Tibial nerve (tissue), 4 donors: Measurements from ENCODE around the gene OR6C6.

Experiments used
- EP300 ChIP-seq, 2 donors: sonication (generic); formaldehyde crosslinking; IDR thresholded peaks; one replicate each; pipeline ENCODE4 v1.6.1; 2017; ENCODE audit warnings: antibody characterized with exemption in 2 of 2, mild to moderate bottlenecking in 1 of 2
- POLR2A ChIP-seq, 2 donors: fragments of 450-650 bp; IDR thresholded peaks; one replicate each; pipeline ENCODE4 v1.6.1; 2017; ENCODE audit warnings: antibody characterized with exemption in 2 of 2, mild to moderate bottlenecking in 2 of 2, moderate library complexity in 2 of 2
- TF ChIP-seq, protein P1 (sequence below), 5 experiments: fragments of 200-600 bp in 3 of 5; fragments of 450-650 bp in 2 of 5; sonication (generic) in 3 of 5; IDR thresholded peaks; one replicate each; pipeline ENCODE4 v1.5.1; 2016 to 2019; ENCODE audit warnings: antibody characterized with exemption in 5 of 5, mild to moderate bottlenecking in 3 of 5, moderate library complexity in 2 of 5

DNA sequence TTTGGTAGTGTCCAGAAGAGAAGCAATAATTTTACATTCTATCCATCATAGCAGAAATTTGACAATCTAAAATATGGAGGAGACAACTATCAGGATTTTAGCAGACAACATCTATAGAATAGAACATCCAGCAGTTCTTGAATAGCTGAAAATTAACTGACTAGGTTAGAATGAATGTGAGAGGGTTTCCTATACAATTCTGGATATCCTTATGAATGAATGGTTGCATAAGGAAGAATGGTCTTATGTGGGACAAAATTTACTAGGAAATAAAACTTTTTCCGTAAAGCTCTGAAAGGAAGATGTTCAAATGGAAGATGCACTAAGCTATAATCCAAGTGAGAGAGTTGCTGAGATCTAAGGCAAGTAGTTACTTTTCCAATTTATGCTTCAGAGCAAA is 34.1 kb upstream of the OR6C6 start, which contains the start of gene OR6C3:
- TF ChIP-seq POLR2A (IDR thresholded peaks at IDR 0.05) (no peak), EP300 (IDR thresholded peaks at IDR 0.05) (no peak)
- TF ChIP-seq, protein P1, sequence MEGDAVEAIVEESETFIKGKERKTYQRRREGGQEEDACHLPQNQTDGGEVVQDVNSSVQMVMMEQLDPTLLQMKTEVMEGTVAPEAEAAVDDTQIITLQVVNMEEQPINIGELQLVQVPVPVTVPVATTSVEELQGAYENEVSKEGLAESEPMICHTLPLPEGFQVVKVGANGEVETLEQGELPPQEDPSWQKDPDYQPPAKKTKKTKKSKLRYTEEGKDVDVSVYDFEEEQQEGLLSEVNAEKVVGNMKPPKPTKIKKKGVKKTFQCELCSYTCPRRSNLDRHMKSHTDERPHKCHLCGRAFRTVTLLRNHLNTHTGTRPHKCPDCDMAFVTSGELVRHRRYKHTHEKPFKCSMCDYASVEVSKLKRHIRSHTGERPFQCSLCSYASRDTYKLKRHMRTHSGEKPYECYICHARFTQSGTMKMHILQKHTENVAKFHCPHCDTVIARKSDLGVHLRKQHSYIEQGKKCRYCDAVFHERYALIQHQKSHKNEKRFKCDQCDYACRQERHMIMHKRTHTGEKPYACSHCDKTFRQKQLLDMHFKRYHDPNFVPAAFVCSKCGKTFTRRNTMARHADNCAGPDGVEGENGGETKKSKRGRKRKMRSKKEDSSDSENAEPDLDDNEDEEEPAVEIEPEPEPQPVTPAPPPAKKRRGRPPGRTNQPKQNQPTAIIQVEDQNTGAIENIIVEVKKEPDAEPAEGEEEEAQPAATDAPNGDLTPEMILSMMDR (IDR thresholded peaks at IDR 0.05), result no peak
